GM12891 (cell line): ENCODE data around the gene NEK10.

Source experiments
- DNase-seq: peaks from one replicate; pipeline ENCODE4 v3.0.0; 2011; ENCODE audit warnings: low spot score; ENCODE audit not compliant: insufficient read length
- FAIRE-seq: peaks from 2 replicates; lab custom pipeline; 2011; peaks lifted over from hg19 to GRCh38; lab: Jason Lieb, UNC
- PAX5 ChIP-seq: IDR thresholded peaks from 2 replicates; pipeline ENCODE4 v1.6.1; 2011; ENCODE audit warnings: low read length, moderate library complexity, mild to moderate bottlenecking; ENCODE audit not compliant: insufficient read depth, severe bottlenecking
- POLR2A ChIP-seq: IDR thresholded peaks from 2 replicates; pipeline ENCODE4 v1.6.1; 2011; ENCODE audit warnings: low read depth, low read length, control low read depth
- POLR2AphosphoS5 ChIP-seq: IDR thresholded peaks from 2 replicates; pipeline ENCODE4 v1.6.1; 2011; ENCODE audit warnings: low read depth, low read length, control low read depth
- POU2F2 ChIP-seq: IDR thresholded peaks from 2 replicates; pipeline ENCODE4 v1.6.1; 2011; ENCODE audit warnings: low read depth, mild to moderate bottlenecking, control low read depth, low read length, moderate library complexity
- SPI1 ChIP-seq: IDR thresholded peaks from 2 replicates; pipeline ENCODE4 v1.6.1; 2011; ENCODE audit warnings: low read depth, low read length, control low read depth
- TAF1 ChIP-seq: IDR thresholded peaks from 2 replicates; pipeline ENCODE4 v1.6.1; 2011; ENCODE audit warnings: low read depth, low read length, control low read depth

The NEK10 gene

GRCh38 chr3:27079427-27080257 is 289.5 kb downstream of the NEK10 start:
- no peak for DNase-seq
- TF ChIP-seq POLR2A = no peak
- FAIRE-seq = no peak

GRCh38 chr3:27078246-27078913 is 290.8 kb downstream of the NEK10 start:
- DNase-seq = no peak
- no peak for FAIRE-seq
- TF ChIP-seq PAX5 (no peak), POLR2AphosphoS5 (no peak), TAF1 (no peak), POU2F2 (no peak), POLR2A (no peak), SPI1 (no peak)

GRCh38 chr3:27076815-27077630 is 292.2 kb downstream of the NEK10 start:
- no peak for TF ChIP-seq POLR2AphosphoS5
- no peak for TF ChIP-seq POLR2A
- no peak for TF ChIP-seq POU2F2
- no peak for TF ChIP-seq PAX5
- no peak for TF ChIP-seq SPI1
- TF ChIP-seq TAF1 = no peak
- FAIRE-seq (no peak), DNase-seq (no peak)

- FAIRE-seq = no peak
- no peak for DNase-seq
- no peak for TF ChIP-seq POU2F2
- no peak for TF ChIP-seq POLR2A
- TF ChIP-seq PAX5 = no peak
- TF ChIP-seq POLR2AphosphoS5 = no peak
- TF ChIP-seq TAF1 = no peak
- no peak for TF ChIP-seq SPI1
These were observed 294.3 kb downstream of the NEK10 start for GRCh38 chr3:27074914-27075313.

- no peak for FAIRE-seq
- TF ChIP-seq PAX5 = no peak
- TF ChIP-seq POLR2A = no peak
- TF ChIP-seq POLR2AphosphoS5 = no peak
- no peak for TF ChIP-seq SPI1
- no peak for TF ChIP-seq POU2F2
- TF ChIP-seq TAF1 = no peak
- DNase-seq = no peak
These were observed 295.3 kb downstream of the NEK10 start for GRCh38 chr3:27073912-27074311.

- no peak for FAIRE-seq
- DNase-seq = no peak
- TF ChIP-seq POU2F2 (no peak), SPI1 (no peak), POLR2A (no peak), TAF1 (no peak), POLR2AphosphoS5 (no peak), PAX5 (no peak)
These were observed 296.2 kb downstream of the NEK10 start for GRCh38 chr3:27072810-27073651.

GRCh38 chr3:27060336-27060735 is 308.8 kb downstream of the NEK10 start:
- FAIRE-seq (no peak), DNase-seq (no peak)
- TF ChIP-seq POU2F2 (no peak), POLR2A (no peak), POLR2AphosphoS5 (no peak), SPI1 (no peak), PAX5 (no peak), TAF1 (no peak)
